GM19324 (cell line): ENCODE data around the gene SEMA3A.

ENCODE experiments used
- ATAC-seq: cut with Tn5 transposase; IDR thresholded peaks from one replicate; pipeline ENCODE4 v1.9.1; 2021; ENCODE audit warnings: mild to moderate bottlenecking, moderate library complexity; ENCODE audit not compliant: unreplicated experiment, low FRiP score

Gene SEMA3A

DNA sequence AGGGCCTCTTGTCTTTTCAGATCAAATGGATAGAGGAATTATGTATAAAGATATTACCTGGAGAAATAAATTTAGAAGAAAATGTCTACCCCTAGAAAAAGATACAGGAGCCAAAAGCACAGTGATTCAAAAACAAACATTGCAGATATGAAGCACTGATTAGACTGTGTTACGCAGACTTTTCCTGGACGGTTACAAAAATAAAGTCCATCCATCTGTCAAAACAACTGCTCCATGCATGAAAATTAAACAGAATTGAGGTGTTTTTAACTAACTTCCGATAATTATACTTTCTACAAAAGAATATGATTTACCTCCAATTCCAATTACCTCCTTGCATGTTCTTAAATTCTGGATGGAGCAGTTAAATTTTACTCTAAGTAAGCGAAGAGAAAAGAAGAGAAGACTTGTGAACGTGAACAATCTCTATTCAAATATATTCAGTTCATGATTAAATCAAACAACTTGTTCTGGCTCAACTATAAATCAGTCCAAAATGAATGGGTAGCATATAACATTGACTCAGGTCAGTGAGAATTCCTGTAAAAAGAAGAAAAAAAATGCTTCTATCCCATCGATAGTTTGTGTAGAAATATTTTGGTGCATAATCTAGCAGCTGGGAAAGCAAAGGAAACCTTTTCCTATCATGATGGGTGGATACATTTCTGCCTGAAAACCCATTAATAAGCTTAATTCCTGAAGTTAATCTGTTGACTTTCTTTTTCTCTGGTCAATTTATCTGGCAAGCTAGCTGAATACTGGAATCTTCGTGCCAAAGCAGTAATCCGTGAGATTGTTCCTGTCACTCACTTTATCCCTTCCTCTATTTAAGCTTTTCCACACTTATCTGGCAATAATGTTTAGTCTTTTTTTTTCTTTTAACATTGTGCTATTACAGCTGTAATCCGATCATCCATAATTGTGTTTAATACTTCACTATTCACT is 80.4 kb downstream of the SEMA3A start:
- no peak for ATAC-seq

DNA sequence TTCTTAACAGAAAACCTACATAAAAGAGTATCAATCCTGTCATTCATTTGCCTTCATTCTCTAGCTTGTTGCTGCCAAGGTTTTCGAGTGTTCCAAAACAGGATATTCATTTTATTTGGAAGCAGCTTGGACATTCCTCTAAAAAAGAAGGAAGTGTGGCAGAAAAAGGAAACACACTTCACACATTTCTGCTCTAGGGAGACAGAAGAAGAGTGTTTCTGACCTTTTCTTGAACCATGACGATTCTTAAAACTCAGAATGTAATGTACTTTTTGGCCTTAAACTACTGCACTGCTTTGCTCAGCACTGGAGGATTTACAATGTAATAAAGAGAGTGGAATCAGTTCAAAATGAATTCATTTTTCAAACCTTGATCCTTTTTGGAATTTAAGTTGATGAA is 81.3 kb downstream of the SEMA3A start:
- no peak for ATAC-seq

DNA sequence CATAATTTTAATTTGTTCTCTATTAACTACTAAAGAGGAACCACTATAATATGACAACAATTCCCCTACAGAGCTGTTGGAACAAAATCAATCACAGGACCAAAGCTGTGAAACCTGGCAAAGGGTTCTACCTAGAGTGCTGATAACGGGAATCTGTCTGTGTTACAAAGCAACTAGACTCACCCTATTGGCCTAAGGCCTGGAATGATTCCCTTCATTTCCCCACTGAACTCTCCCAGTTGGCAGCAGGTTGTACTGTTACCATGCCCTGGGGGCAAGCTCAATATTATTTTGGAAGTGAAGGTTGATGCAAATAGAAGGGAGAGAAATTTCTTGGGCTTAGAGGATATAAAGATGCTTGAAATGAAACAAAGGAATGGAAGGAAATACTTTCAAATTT is 81.8 kb downstream of the SEMA3A start:
- ATAC-seq = no peak

DNA sequence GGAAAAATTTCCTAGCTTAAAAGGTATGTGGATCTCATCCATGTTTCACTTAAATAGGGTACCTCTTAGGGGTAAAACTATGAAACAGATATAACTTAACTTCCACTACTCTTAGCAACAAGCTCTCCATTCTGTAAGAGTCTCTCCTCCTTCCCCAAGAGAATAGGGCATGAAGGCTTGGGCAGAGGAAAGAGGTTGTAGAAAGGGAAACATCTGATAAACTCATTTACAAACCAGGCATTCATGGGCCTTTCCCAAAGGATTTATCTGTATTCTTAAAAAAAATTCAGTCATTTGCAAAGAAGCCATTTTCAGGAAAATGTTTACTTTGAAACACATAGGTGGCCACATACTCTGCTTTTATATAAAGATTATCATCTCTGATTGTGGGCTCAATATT is 82.7 kb downstream of the SEMA3A start:
- ATAC-seq = no peak

DNA sequence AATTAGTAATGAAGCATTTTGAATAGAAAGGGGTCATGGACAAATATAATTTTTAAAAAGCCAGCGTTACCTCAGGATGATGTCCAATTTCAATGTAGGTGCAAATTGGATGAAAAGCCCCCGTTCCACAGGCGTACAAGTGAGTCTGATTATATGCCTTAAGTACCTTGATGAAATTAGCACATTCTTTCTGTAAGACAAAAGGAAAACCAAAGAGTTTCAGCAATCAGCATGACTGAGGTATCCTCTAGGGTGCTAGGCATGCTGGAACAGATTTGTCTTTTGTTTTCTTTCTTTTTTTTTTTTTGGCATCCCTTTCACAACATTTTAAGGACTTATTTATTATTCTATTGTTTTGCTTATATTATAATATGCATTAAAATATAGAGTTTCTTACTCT is 84.2 kb downstream of the SEMA3A start:
- no peak for ATAC-seq

DNA sequence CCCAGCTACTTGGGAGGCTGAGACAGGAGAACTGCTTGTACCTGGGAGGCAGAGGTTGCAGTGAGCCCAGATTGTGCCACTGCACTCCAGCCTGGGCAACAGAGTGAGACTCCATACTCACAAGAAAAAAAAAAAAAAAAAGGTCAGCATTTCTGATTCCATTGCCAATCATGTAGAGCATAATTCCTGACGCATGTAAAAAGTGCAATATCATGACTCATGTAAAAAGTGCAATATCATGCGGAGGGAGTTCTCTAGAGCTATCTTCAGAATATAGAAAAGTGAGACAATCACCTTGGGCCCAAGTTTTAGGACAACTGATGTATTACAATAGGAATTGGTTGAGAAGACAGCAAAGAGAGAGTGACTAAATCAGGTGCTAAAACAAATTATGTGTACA is 85.8 kb downstream of the SEMA3A start:
- ATAC-seq = no peak

DNA sequence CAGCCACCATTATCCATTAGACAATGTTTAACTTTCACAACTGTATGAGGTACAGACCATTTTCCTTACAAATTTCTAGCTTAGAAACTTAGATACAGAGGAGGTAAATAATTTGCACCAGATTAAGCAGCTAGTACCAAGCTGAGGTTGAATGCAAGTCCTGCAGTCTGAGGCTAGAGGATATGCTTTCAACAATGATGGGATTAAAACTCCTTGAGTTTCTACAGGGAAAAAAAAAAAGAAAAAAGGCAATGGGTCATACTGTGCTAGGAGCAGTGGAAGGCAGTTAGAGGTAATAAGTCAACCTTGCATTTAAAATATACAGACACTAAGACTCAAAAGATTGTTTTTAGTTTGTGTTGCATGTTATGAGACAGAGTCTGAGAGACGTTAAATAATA is 86.5 kb downstream of the SEMA3A start:
- ATAC-seq = no peak

DNA sequence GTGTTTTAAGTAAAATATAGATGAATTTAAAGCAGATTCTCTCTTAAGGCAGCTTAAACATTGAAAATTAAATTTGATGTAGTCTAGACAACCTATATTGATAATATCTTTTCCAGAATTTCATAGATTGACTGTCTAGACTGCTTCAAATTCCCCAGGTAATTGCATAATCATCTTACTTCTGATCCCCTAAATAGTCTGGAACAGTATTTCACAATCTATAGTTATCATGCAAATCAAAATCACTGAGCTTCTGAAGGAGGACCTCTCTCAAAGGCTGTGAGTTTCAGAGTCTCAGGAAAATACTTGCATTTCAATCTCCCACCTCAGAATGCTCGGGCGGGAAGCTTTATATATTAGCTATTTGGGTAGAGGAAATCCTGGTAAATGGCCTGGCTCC is 87.3 kb downstream of the SEMA3A start:
- ATAC-seq = no peak

DNA sequence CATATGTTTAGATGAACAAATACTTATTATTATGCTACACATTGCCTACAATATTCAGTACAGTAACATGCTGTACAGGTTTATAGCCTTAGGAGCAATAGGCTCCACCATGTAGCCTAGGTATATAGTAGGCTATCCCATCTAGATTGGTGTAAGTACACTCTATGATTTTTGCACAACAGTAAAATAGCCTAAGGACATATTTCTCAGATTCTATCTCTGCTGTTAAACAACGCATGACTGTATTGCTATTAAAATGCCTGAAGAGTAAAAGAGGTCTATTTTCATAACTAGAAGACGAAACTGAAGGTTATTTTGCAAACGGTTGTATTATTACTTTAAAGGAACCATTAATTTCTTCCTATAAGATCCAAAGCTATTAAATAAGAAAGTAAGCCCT is 88.3 kb downstream of the SEMA3A start:
- no peak for ATAC-seq

DNA sequence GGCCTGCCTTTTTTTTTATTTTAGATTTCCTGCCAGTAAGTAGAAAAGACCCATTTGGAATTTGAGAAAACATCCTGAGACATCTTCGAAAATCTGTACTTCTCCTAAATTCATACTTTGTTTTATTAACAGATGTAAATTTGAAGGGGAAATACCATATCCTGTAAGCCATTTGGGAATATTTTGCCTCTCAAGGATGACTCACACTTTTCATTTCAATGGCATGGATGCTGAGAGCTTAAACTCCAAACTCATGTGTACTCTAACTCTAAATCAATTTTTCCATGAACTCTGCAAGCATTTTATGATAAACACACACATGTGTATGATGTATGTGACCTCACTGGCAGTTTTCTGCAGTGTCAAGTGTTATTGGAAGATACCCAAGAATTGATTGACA is 89.0 kb downstream of the SEMA3A start:
- no peak for ATAC-seq

DNA sequence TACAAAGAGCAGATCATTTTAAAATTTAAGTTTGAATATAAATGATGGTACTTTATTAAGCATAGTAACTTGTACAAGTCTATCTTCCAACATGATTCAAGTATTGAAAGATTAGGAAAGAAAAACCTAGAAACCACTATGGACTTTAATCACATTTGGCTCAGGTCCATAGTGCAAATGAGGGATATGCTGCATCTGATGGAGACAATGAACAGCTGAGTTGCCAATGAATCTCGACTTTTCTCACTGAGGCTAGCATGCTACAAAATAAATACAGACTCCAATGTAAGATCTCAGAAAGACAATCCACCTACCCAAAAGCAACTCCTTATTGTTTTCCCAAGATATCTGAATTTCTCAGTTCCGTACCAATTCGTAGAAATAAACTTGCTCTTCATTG is 89.8 kb downstream of the SEMA3A start:
- ATAC-seq = no peak

DNA sequence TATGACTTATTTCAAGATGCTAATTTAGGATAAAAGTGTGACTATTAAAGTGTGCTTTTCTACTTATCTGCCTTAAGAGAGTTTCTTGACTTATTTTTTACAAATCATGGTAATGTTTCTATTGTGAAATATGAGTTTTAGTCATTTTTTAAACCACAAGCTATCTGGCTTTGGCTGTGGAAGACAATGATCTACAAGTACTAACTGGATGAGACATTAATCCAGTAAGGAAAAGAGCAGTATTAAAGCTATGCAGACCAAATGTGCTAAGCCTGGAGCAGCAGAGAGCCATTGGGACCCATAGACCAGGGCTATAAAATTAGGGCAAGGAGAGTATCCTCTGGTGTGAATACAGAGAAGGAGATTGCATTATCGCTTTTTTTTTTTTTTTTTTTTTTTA is 92.4 kb downstream of the SEMA3A start:
- no peak for ATAC-seq

DNA sequence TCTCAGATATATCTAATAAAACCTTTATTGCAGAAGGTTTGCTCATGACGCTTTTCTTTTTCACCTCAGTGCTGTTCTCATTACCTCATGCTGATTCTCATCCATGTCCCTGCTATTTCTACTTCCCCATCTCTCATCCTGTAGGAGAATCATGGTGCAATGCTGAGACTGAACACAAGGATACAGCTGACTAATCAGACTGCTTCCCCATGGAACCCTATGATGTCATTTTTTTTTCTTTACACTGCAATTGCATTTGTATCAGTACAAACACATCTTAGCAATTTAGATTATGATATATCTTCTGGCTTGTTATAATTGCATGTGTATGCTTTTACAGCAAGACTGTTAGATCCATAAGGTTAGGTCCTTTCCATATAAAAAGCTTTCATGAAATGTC is 93.7 kb downstream of the SEMA3A start:
- ATAC-seq = no peak

DNA sequence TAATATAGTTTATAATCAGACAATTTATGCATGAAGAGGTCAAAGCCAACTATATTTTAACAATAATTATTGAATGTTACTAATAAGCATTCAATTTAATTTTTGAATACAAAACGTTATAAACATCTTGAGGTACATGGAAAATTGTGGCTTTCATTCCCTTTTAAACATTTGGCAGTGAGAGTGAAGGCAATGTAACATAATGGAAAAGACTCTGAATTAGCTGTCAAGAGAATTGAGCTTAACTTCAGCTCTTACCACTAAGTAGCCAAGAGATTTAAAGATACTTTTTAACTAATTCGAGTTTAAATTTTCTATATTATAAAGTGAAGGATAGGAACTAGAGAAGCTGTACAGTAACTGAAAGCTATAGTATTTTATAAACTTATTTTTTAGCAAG is 98.6 kb downstream of the SEMA3A start:
- ATAC-seq = no peak

DNA sequence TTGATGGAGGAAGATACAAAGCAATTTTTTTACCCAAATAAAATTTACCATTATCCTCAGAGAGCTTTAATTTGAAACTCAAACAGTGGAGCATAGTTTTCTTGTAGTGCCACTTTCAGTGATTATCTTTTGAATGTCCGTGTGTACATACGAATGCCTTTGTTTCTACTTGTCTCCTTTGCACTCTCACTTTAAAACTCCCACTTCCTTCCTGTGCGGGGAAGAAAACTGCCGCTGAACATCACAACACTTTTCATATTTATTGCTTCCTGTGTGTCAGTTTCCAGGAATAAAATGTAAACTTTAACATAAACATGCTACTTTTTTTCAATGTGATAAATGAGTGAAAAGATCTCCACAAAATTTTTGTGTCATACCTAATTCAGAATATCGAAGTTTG is 102.4 kb downstream of the SEMA3A start:
- no peak for ATAC-seq

DNA sequence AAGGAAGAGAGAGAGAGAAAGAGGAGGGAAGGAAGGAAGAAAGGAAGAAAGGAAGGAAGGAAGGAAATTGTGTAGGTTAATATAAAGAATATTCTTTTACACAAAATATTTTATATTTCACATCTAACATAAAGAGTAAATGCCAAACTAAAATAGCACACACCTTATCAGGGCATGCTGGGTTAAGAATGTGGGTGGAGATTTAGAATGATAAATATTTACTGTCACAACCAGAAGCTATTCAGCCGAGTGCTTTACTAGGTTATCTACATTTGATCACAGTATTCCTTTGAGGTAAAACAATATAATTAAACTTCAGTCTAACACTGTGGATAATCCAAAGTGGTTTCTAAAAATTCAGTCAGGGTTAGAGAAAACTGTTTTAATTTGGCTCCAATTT is 103.3 kb downstream of the SEMA3A start:
- ATAC-seq = no peak

DNA sequence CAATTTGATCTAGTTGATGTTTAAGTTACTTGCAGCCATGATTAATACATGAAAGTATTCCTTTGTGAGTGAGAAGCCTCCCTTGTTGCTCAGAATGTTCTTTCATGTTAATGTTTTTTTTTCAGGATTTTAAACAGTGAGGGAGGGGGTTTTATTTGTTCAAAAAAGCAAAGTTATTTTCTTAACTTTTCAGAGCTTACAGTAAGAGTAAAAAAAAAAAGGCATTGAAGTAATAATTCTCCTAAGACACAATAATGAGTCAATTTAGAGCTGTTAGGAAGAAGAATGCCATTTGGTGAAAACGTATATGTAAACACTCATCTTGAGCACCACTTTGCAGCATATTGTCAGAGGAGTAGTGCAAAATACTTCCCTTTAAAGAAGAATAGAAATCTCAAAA is 105.8 kb downstream of the SEMA3A start:
- no peak for ATAC-seq

DNA sequence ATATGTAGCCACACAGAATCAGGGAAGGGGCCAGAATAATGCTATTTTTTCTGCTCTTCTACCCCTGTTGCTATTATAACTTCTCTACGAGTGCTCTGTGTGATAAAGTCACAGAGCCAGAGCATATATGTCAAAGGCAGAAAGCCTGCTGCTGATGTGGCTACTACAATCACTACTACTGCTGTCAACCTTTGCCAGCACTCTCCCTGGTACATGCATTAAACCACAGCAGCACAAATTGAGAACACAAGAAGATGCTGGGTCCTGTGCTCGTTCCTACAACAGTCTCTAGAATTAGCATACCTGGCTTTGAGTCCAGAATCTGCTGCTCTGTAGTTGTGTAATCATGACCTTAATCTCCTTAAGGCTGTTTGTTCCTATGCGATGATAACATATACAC is 108.6 kb downstream of the SEMA3A start:
- no peak for ATAC-seq

DNA sequence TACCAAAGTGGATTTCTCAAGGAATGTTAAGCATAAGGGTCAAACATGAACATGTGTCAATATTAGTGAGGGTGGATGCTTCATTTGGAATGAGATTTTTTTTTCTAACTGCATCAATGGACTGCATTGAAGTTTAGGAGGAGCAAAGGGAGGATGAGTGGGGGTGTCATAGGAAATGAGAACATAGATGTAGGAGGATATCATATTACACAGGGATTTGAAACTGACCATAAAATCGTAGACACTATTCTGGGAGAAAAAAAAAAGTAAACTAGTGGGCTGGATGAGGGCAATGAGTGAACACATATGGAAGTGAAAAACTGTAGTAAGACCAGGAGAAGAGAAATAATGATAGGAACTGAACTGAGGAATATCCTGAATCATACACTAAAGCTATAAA is 109.4 kb downstream of the SEMA3A start:
- ATAC-seq = no peak

DNA sequence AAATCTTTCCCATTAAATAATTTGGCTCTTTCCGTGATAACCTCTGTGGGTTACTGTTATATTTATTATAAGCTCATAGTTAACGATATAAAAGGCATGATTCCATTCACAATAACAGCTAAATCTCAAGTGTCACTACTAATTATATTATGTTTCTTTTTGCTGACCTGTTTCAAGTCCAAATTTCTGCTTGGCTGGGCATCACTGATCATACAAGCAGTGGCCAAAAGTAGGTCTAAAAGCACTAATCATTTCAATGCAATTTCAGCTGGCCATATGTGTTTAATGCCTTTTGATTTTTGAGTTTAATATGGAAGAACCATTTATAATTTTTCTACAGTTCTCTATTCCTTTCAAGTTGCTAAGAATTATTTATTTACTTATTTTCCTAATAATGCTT is 110.7 kb downstream of the SEMA3A start:
- ATAC-seq = no peak

DNA sequence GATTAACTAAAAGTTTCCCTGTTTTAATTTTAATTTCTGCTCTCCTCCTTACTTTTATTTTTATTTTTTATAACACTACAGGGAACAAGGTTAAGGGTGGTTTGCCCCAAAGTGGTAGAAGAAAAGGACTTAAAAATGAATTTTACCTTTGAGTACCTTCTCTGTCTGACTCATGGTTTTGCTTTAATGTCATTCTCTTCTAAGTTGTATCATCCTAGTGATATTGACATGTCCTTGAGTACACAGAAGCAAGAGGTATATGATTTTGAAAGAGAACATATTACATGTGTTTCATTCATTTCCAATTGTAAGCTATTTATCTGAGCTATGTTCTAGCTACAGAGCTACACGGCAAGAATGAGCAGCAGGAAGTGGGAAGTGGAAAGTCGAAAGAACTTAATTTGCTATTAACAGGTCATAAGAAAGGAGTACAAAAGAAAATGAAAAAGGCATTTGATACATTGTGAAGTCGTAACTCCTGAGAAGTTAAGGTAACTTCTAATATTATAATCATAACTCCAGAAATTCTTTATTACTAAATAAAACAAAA is 112.5 kb downstream of the SEMA3A start:
- no peak for ATAC-seq

DNA sequence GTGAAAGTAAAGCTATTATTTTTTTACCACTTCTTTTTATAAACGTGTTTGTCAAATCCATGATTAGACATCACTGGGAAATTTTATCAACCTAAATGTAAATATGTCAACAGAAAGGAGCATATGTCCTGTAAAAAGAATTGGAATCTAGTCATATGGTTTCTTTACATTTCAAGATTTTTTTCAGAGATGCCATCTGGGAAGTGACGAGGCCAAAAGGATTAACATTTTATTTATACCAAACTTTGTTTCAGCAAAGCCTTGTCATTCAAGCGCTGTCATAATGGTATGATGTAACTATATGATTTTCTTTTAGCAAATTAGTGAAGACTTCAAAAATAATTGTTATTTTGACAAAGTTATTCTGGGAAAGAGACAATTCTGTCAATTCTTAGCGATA is 117.3 kb downstream of the SEMA3A start:
- ATAC-seq = no peak
